Testis (tissue), 2 donors: Measurements from ENCODE around the gene TMEM256.

Experiments used
- CTCF ChIP-seq, 3 experiments: fragments of 450-650 bp in 2 of 3; fragments of 200-600 bp in 1 of 3; sonication (generic) in 1 of 3; IDR thresholded peaks; one replicate each; pipeline ENCODE4 v1.5.1; 2016 to 2019; ENCODE audit warnings: antibody characterized with exemption in 3 of 3, mild to moderate bottlenecking in 2 of 3, moderate library complexity in 1 of 3
- POLR2A ChIP-seq: fragments of 450-650 bp; IDR thresholded peaks from one replicate; pipeline ENCODE4 v1.6.1; 2017; ENCODE audit warnings: antibody characterized with exemption, mild to moderate bottlenecking, moderate library complexity

- TF ChIP-seq CTCF (IDR thresholded peaks at IDR 0.05) (no peak), POLR2A (no peak)
Measured at GRCh38 chr17:7429722-7430121, 25.8 kb upstream of the TMEM256 start.
